HG03025 (cell line): ENCODE data around the gene CDX4.
"Not testable (repeated sequence)": the region's sequence is repeated elsewhere in the genome, so short reads cannot be mapped to it uniquely, and the experiment has no call there.

Source experiments
- ATAC-seq: cut with Tn5 transposase; IDR thresholded peaks from one replicate; pipeline ENCODE4 v1.9.1; 2021; ENCODE audit warnings: mild to moderate bottlenecking, moderate library complexity; ENCODE audit not compliant: unreplicated experiment, low FRiP score

CDX4 gene

GRCh38 chrX:73446831-73447230 is at the start of gene CDX4:
TSS of gene CDX4 (plus strand) at chrX:73447053. CDS start at chrX:73447254, 201 bp downstream.
- no peak for ATAC-seq

- no peak for ATAC-seq
Observed at GRCh38 chrX:73398185-73398914, 48.5 kb upstream of the CDX4 start.

- no peak for ATAC-seq
Observed at GRCh38 chrX:73400136-73400748, 46.6 kb upstream of the CDX4 start.

- no peak for ATAC-seq
Observed at GRCh38 chrX:73401591-73402266, 45.1 kb upstream of the CDX4 start.

- ATAC-seq, result no peak
Observed at GRCh38 chrX:73412930-73413329, 33.9 kb upstream of the CDX4 start.

- ATAC-seq, result no peak
Observed at GRCh38 chrX:73447311-73447794, 500 bp downstream of the CDX4 start.

GRCh38 chrX:73448379-73448778 is 1.5 kb downstream of the CDX4 start:
- ATAC-seq, result no peak

- ATAC-seq, result no peak
Observed at GRCh38 chrX:73455171-73455570, 8.3 kb downstream of the CDX4 start.

GRCh38 chrX:73457306-73457705 is 10.5 kb downstream of the CDX4 start:
- ATAC-seq, result no peak

- no peak for ATAC-seq
Observed at GRCh38 chrX:73468376-73468775, 21.5 kb downstream of the CDX4 start.

GRCh38 chrX:73478961-73479360 is 32.1 kb downstream of the CDX4 start:
- ATAC-seq, result no peak

- ATAC-seq, result no peak
Observed at GRCh38 chrX:73481521-73481920, 34.7 kb downstream of the CDX4 start.

GRCh38 chrX:73490661-73491060 is 43.8 kb downstream of the CDX4 start:
- no peak for ATAC-seq

GRCh38 chrX:73492178-73492577 is 45.3 kb downstream of the CDX4 start:
- not testable (repeated sequence) for ATAC-seq
